ENCODE measurements around the gene FAM219A.

GRCh38 chr9:34387239-34387638 is 71.1 kb downstream of the FAM219A start:
- no peak for TF ChIP-seq GATA3 (IDR thresholded peaks at IDR 0.05; ENCODE audit: low read depth, low read length)
- TF ChIP-seq GATA2 (IDR thresholded peaks at IDR 0.05; ENCODE audit: low read depth, low read length) = no peak

All from SH-SY5Y (cell line).